WTC11 (cell line): ENCODE results near the gene ZMIZ1. TPM values are rescaled to one million over a fixed set of nuclear protein-coding genes. Genes with fewer than 3 reads are reported as not detected.

ENCODE experiments used
- ATAC-seq: fragments of 200-7000 bp; cut with Tn5 transposase; 2 replicates; pipeline ENCODE4 v1.10.0; 2021; ENCODE audit warnings: mild to moderate bottlenecking, moderate library complexity
- CTCF ChIA-PET: fragments of 300-600 bp; sonication (Branson Sonifier 250); formaldehyde crosslinking; loops from one replicate; lab custom pipeline; 2021; ENCODE audit warnings: antibody characterized with exemption; lab: Charles Lee
- POLR2A ChIA-PET: fragments of 350-600 bp; sonication (Branson Sonifier 250); formaldehyde crosslinking; loops from one replicate; lab custom pipeline; 2021; ENCODE audit warnings: antibody characterized with exemption; lab: Charles Lee
- DNase-seq: peaks from one replicate; pipeline ENCODE4 v3.0.0; 2021; ENCODE audit warnings: low spot score
- H3K27ac Mint-ChIP-seq: 2 replicates; pipeline ENCODE4 v1.8.0; 2021; ENCODE audit warnings: mixed read lengths
- H3K27me3 Mint-ChIP-seq: 2 replicates; pipeline ENCODE4 v1.8.0; 2021; ENCODE audit warnings: low read depth, mild to moderate bottlenecking, moderate library complexity, mixed read lengths
- H3K36me3 Mint-ChIP-seq: 2 replicates; pipeline ENCODE4 v1.8.0; 2021; ENCODE audit warnings: mixed read lengths
- H3K4me1 Mint-ChIP-seq: 2 replicates; pipeline ENCODE4 v1.8.0; 2022; ENCODE audit warnings: mixed read lengths
- H3K4me3 Mint-ChIP-seq: 2 replicates; pipeline ENCODE4 v1.8.0; 2021; ENCODE audit warnings: mild to moderate bottlenecking, moderate library complexity, mixed read lengths
- H3K9me3 Mint-ChIP-seq: 2 replicates; pipeline ENCODE4 v1.8.0; 2021; ENCODE audit warnings: mixed read lengths
- ATF1 ChIP-seq: sonication (generic); formaldehyde crosslinking; IDR thresholded peaks from 2 replicates; pipeline ENCODE4 v1.8.1; 2023; ENCODE audit warnings: mild to moderate bottlenecking, moderate library complexity, missing genetic modification reagents
- ATF6 ChIP-seq: sonication (generic); formaldehyde crosslinking; IDR thresholded peaks from 2 replicates; pipeline ENCODE4 v1.8.1; 2023; ENCODE audit warnings: mild to moderate bottlenecking, missing genetic modification reagents
- E2F5 ChIP-seq: sonication (generic); formaldehyde crosslinking; IDR thresholded peaks from 2 replicates; pipeline ENCODE4 v1.8.1; 2022; ENCODE audit warnings: mild to moderate bottlenecking, moderate library complexity, missing genetic modification reagents
- EMX1 ChIP-seq: fragments of 250-450 bp; sonication (Bioruptor Pico); IDR thresholded peaks from 2 replicates; pipeline ENCODE4 v1.8.0; 2021; ENCODE audit warnings: mild to moderate bottlenecking
- HMGA2 ChIP-seq: fragments of 250-450 bp; sonication (Bioruptor Pico); IDR thresholded peaks from 2 replicates; pipeline ENCODE4 v1.4.0; 2021; ENCODE audit warnings: mild to moderate bottlenecking, moderate library complexity
- NFATC4 ChIP-seq: fragments of 250-450 bp; sonication (Bioruptor Pico); IDR thresholded peaks from 2 replicates; pipeline ENCODE4 v1.9.0; 2021; ENCODE audit warnings: mild to moderate bottlenecking
- NR1H2 ChIP-seq: sonication (generic); formaldehyde crosslinking; IDR thresholded peaks from 2 replicates; pipeline ENCODE4 v1.9.0; 2021; ENCODE audit warnings: mild to moderate bottlenecking, moderate library complexity, missing genetic modification reagents
- PRDM15 ChIP-seq: sonication (generic); formaldehyde crosslinking; IDR thresholded peaks from 2 replicates; pipeline ENCODE4 v1.8.0; 2022; ENCODE audit warnings: missing genetic modification reagents
- RORB ChIP-seq: fragments of 250-450 bp; sonication (Bioruptor Pico); IDR thresholded peaks from 2 replicates; pipeline ENCODE4 v1.9.0; 2021; ENCODE audit warnings: mild to moderate bottlenecking
- STAT6 ChIP-seq: sonication (generic); formaldehyde crosslinking; conservative IDR thresholded peaks from 2 replicates; pipeline ENCODE4 v1.8.1; 2023; ENCODE audit warnings: mild to moderate bottlenecking, low read depth, missing genetic modification reagents, moderate library complexity
- TCF7 ChIP-seq: sonication (generic); formaldehyde crosslinking; IDR thresholded peaks from 2 replicates; pipeline ENCODE4 v1.8.0; 2022; ENCODE audit warnings: mild to moderate bottlenecking, low read depth, missing genetic modification reagents, moderate library complexity
- ZMAT4 ChIP-seq: fragments of 250-450 bp; sonication (Bioruptor Pico); IDR thresholded peaks from 2 replicates; pipeline ENCODE4 v1.9.0; 2021; ENCODE audit warnings: mild to moderate bottlenecking
- ZNF423 ChIP-seq: fragments of 250-450 bp; sonication (Bioruptor Pico); IDR thresholded peaks from 2 replicates; pipeline ENCODE4 v2.1.2; 2022; ENCODE audit warnings: mild to moderate bottlenecking, moderate library complexity
- ZNF425 ChIP-seq: fragments of 250-450 bp; sonication (Bioruptor Pico); conservative IDR thresholded peaks from 2 replicates; pipeline ENCODE4 v1.9.0; 2021; ENCODE audit warnings: mild to moderate bottlenecking
- total RNA-seq: library from RNA; stranded (reverse); gene quantifications from 3 replicates; pipeline ENCODE4 v1.2.3, GENCODE V29; 2021

Gene ZMIZ1
- total RNA-seq, 1 experiment from 2014 or later: 44.4 TPM

- peaks cover 23% of the 10 kb centered on the region for H3K27me3 Mint-ChIP-seq
- POLR2A ChIA-PET: interaction anchor here (0.6 kb wide), 1 partner anchor 24 kb away, joined by 4 read pairs; no protein-coding TSS in a partner anchor
- no peak for DNase-seq
These were observed 14.3 kb upstream of the ZMIZ1 start for GRCh38 chr10:79054203-79055099.

GRCh38 chr10:79055100-79055782, 13.5 kb upstream of the ZMIZ1 start:
- no peaks in the 10 kb centered on the region for H3K36me3 Mint-ChIP-seq
- TF ChIP-seq RORB (no peak), ZNF425 (CRISPR knock-in tag) (no peak), E2F5 (CRISPR knock-in tag) (no peak), NFATC4 (CRISPR knock-in tag) (no peak), HMGA2 (CRISPR knock-in tag) (no peak), EMX1 (CRISPR knock-in tag) (no peak), NR1H2 (CRISPR knock-in tag) (no peak), ATF6 (no peak)

More at GRCh38 chr10:79054203-79055099, 14.3 kb upstream of the ZMIZ1 start:
- CTCF ChIA-PET: no interaction called here
- H3K4me3 Mint-ChIP-seq: no peak overlapping the region
- H3K36me3 Mint-ChIP-seq: no peaks in the 10 kb centered on the region
- H3K9me3 Mint-ChIP-seq: no peaks in the 10 kb centered on the region
- no peak for TF ChIP-seq NFATC4 (CRISPR knock-in tag)
- no peak for TF ChIP-seq ATF1
- TF ChIP-seq PRDM15: no peak
- TF ChIP-seq TCF7 (CRISPR knock-in tag): no peak
- no peak for TF ChIP-seq ZMAT4 (CRISPR knock-in tag)
- no peak for TF ChIP-seq STAT6
- no peak for TF ChIP-seq ZNF423 (CRISPR knock-in tag)
- H3K27ac Mint-ChIP-seq: no peak overlapping the region
- ATAC-seq: no peak
- peaks cover 55% of the 10 kb centered on the region for H3K4me1 Mint-ChIP-seq

More at GRCh38 chr10:79055100-79055782, 13.5 kb upstream of the ZMIZ1 start:
- POLR2A ChIA-PET: interaction anchor here (0.6 kb wide), 1 partner anchor 23 kb away, joined by 4 read pairs; no protein-coding TSS in a partner anchor
- no peak for DNase-seq
- CTCF ChIA-PET: interaction anchor here (1.2 kb wide), 1 partner anchor 140 kb away, joined by 5 read pairs; no protein-coding TSS in a partner anchor
- peaks cover 49% of the 10 kb centered on the region for H3K4me1 Mint-ChIP-seq
- H3K27me3 Mint-ChIP-seq: peaks cover 25% of the 10 kb centered on the region
- no peaks in the 10 kb centered on the region for H3K9me3 Mint-ChIP-seq
- H3K27ac Mint-ChIP-seq: no peak overlapping the region
- ATAC-seq: no peak
- H3K4me3 Mint-ChIP-seq: no peak overlapping the region
